ENCODE data around the gene IFT80. TPM values are rescaled to one million over a fixed set of nuclear protein-coding genes. Genes with fewer than 3 reads are reported as not detected.
A peak's percentile ranks its signal among the peaks of the same experiment; 100 is the strongest.

Gene IFT80
- total and polyA plus RNA-seq, 2 experiments from 2014 or later: 24.1 to 42.5 TPM

- Histone ChIP-seq H3K4me3 (no peak overlapping the region), H3K4me1 (ENCODE audit: low read depth) (no peaks in the 10 kb centered on the region), H3K27me3 (no peaks in the 10 kb centered on the region), H3K9me3 (ENCODE audit: low read depth) (no peaks in the 10 kb centered on the region), H3K27ac (no peak overlapping the region), H3K36me3 (peaks cover 83% of the 10 kb centered on the region)
- TF ChIP-seq, protein P1, sequence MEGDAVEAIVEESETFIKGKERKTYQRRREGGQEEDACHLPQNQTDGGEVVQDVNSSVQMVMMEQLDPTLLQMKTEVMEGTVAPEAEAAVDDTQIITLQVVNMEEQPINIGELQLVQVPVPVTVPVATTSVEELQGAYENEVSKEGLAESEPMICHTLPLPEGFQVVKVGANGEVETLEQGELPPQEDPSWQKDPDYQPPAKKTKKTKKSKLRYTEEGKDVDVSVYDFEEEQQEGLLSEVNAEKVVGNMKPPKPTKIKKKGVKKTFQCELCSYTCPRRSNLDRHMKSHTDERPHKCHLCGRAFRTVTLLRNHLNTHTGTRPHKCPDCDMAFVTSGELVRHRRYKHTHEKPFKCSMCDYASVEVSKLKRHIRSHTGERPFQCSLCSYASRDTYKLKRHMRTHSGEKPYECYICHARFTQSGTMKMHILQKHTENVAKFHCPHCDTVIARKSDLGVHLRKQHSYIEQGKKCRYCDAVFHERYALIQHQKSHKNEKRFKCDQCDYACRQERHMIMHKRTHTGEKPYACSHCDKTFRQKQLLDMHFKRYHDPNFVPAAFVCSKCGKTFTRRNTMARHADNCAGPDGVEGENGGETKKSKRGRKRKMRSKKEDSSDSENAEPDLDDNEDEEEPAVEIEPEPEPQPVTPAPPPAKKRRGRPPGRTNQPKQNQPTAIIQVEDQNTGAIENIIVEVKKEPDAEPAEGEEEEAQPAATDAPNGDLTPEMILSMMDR (IDR thresholded peaks at IDR 0.05; ENCODE audit: low read depth, low read length): no peak
- DNase-seq (ENCODE audit: low read depth in 1 of 2, low spot score in 1 of 2): no peak
Measured at GRCh38 chr3:160427832-160428424, 28.9 kb upstream of the IFT80 start.

GRCh38 chr3:160417311-160417710 is 18.3 kb upstream of the IFT80 start:
- H3K4me3 ChIP-seq: no peak overlapping the region
- no peaks in the 10 kb centered on the region for H3K4me1 ChIP-seq (ENCODE audit: low read depth)
- no peak for DNase-seq (ENCODE audit: low read depth in 1 of 2, low spot score in 1 of 2)
- no peak overlapping the region for H3K27ac ChIP-seq
- no peaks in the 10 kb centered on the region for H3K27me3 ChIP-seq
- peaks cover 70% of the 10 kb centered on the region for H3K36me3 ChIP-seq
- TF ChIP-seq, protein P1 (IDR thresholded peaks at IDR 0.05; ENCODE audit: low read depth, low read length): no peak
- H3K9me3 ChIP-seq (ENCODE audit: low read depth): no peaks in the 10 kb centered on the region

DNA sequence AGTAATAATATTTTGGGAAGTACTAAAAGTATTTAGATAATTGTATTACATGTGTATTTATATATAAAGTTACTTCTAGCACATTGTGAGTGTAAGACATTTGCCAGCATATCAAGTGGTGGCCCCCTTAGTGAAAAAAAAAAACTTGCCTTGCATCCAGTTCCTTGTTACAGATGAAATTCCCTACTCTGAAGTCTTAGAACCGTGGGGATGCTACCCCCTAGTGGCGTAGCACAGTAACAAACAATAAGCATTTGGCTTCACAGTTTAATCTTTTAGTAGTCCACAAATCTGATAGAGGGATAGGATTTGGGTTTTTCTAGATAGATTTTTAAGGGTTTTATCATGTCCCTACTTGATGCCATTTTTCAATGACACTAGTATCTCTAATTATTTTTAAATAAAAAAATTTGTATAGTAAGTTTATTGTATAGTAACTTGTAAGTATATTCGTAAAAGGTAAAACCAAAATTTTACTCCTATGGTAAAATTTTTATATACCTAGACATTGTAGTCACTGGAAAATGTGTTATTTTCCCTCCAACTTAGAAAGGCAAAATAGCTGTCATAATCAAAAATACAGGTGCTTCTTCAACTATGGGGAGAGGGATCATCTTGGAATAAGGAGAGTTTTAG is 14.7 kb upstream of the IFT80 start:
- Histone ChIP-seq H3K9me3 (ENCODE audit: low read depth) (no peaks in the 10 kb centered on the region), H3K27ac (no peak overlapping the region), H3K27me3 (no peaks in the 10 kb centered on the region), H3K4me1 (ENCODE audit: low read depth) (no peaks in the 10 kb centered on the region), H3K36me3 (peaks cover 56% of the 10 kb centered on the region), H3K4me3 (no peak overlapping the region)
- DNase-seq (ENCODE audit: low read depth in 1 of 2, low spot score in 1 of 2): peak; percentile 76 to 89
- TF ChIP-seq, protein P1 (IDR thresholded peaks at IDR 0.05; ENCODE audit: low read depth, low read length): peak; percentile 81

DNA sequence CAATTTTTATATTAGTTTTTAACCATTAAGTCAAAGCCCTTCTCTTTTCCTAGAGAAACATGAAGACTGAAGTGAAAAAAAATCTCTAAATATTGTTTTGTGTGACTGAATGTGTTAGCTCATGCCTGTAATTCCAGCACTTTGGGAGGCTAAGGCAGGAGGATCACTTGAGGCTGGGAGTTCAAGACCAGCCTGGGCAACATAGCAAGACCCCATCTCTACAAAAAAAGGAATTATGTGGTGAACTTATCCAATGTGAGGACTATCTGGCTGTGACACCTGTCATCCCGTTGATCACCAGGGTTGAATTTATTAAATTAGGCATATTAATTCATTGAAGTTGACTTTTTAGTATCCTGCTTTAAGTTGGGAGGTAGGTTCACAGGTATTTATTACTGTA is 13.5 kb upstream of the IFT80 start:
- H3K27ac ChIP-seq: no peak overlapping the region
- no peak overlapping the region for H3K4me3 ChIP-seq
- H3K36me3 ChIP-seq: peaks cover 45% of the 10 kb centered on the region
- no peaks in the 10 kb centered on the region for H3K27me3 ChIP-seq
- no peaks in the 10 kb centered on the region for H3K9me3 ChIP-seq (ENCODE audit: low read depth)
- TF ChIP-seq, protein P1 (IDR thresholded peaks at IDR 0.05; ENCODE audit: low read depth, low read length): no peak
- H3K4me1 ChIP-seq (ENCODE audit: low read depth): no peaks in the 10 kb centered on the region
- no peak for DNase-seq (ENCODE audit: low read depth in 1 of 2, low spot score in 1 of 2)

DNA sequence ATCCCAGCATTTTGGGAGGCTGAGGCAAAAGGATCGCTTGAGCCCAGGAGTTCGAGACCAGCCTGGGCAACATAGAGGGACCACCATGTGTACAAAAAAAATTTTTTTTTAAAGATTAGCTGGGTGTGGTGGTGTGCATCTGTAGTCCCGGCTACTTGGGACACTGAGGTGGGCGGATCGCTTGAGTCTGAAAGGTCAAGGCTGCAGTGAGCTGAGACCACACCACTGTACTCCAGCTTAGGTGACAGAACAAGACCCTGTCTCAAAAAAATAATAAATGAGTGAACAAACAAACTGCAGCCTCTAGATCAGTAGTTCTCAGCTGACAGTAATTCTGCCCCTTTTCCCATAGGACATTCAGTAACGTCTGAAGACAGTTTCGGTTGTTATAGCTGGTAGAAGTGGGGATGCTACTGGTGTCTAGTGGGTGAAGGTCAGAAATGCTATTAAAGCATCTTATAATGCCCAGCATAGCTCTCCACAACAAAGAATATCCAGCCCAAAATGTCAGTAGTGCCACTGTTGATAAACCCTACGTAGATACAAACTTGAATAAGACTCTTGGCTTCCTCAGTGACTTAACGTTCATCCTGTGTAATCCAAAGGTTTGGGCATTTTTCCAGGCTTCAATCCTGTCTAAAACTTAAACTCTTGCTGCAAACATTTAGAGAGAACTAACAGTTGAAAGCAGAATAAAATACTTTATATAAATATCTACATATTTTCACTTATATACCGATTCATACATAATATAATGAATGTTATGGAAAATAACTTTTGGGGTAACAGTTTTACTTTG is 11.0 kb upstream of the IFT80 start:
- H3K4me3 ChIP-seq: no peak overlapping the region
- peak in 1 of 2 donors; percentile 67 for DNase-seq (ENCODE audit: low read depth in 1 of 2, low spot score in 1 of 2)
- H3K4me1 ChIP-seq (ENCODE audit: low read depth): no peaks in the 10 kb centered on the region
- H3K36me3 ChIP-seq: peaks cover 42% of the 10 kb centered on the region
- H3K27me3 ChIP-seq: no peaks in the 10 kb centered on the region
- H3K9me3 ChIP-seq (ENCODE audit: low read depth): no peaks in the 10 kb centered on the region
- peak overlapping the region; percentile 4 for H3K27ac ChIP-seq
- TF ChIP-seq, protein P1 (IDR thresholded peaks at IDR 0.05; ENCODE audit: low read depth, low read length): no peak
